Thyroid gland (tissue), 4 donors: Measurements from ENCODE around the gene ARL8A.

Source experiments
- POLR2A ChIP-seq, 2 donors: fragments of 450-650 bp; IDR thresholded peaks; one replicate each; pipeline ENCODE4 v1.6.1; 2017; ENCODE audit warnings: antibody characterized with exemption in 2 of 2, mild to moderate bottlenecking in 2 of 2, moderate library complexity in 1 of 2
- TF ChIP-seq, protein P1 (sequence below), 6 experiments: fragments of 200-600 bp in 3 of 6; fragments of 450-650 bp in 3 of 6; sonication (generic) in 3 of 6; IDR thresholded peaks; one replicate each; pipeline ENCODE4 v1.5.1; 2016 to 2019; ENCODE audit warnings: antibody characterized with exemption in 6 of 6, mild to moderate bottlenecking in 2 of 6, inconsistent platforms in 1 of 6, moderate library complexity in 1 of 6

- TF ChIP-seq, protein P1, sequence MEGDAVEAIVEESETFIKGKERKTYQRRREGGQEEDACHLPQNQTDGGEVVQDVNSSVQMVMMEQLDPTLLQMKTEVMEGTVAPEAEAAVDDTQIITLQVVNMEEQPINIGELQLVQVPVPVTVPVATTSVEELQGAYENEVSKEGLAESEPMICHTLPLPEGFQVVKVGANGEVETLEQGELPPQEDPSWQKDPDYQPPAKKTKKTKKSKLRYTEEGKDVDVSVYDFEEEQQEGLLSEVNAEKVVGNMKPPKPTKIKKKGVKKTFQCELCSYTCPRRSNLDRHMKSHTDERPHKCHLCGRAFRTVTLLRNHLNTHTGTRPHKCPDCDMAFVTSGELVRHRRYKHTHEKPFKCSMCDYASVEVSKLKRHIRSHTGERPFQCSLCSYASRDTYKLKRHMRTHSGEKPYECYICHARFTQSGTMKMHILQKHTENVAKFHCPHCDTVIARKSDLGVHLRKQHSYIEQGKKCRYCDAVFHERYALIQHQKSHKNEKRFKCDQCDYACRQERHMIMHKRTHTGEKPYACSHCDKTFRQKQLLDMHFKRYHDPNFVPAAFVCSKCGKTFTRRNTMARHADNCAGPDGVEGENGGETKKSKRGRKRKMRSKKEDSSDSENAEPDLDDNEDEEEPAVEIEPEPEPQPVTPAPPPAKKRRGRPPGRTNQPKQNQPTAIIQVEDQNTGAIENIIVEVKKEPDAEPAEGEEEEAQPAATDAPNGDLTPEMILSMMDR (IDR thresholded peaks at IDR 0.05), result no peak
- no peak for TF ChIP-seq POLR2A (IDR thresholded peaks at IDR 0.05)
These were observed 42.6 kb upstream of the ARL8A start for GRCh38 chr1:202187041-202187671.
